Neural progenitor cell (in vitro differentiated cells): Measurements from ENCODE around the gene ITSN1. TPM values are rescaled to one million over a fixed set of nuclear protein-coding genes. Genes with fewer than 3 reads are reported as not detected.

ENCODE experiments used
- DNase-seq: peaks from one replicate; pipeline ENCODE4 v3.0.0-alpha.2; 2016; ENCODE audit warnings: low spot score
- H2AFZ ChIP-seq: fragments of 200-600 bp; sonication (generic); replicated peaks from 2 replicates; pipeline ENCODE4 v1.6.1; 2016; ENCODE audit warnings: antibody characterized with exemption
- H3F3A ChIP-seq: fragments of 200-600 bp; sonication (generic); 2 replicates; pipeline ENCODE4 v1.6.1; 2016; ENCODE audit warnings: antibody characterized with exemption, low read depth
- H3K27ac ChIP-seq: fragments of 200-600 bp; sonication (generic); 2 replicates; pipeline ENCODE4 v1.5.1; 2016; ENCODE audit warnings: mild to moderate bottlenecking
- H3K27me3 ChIP-seq: fragments of 200-600 bp; sonication (generic); 2 replicates; pipeline ENCODE4 v1.6.1; 2016; ENCODE audit warnings: mild to moderate bottlenecking, moderate library complexity
- H3K36me3 ChIP-seq: fragments of 200-600 bp; sonication (generic); 2 replicates; pipeline ENCODE4 v1.5.1; 2016
- H3K4me1 ChIP-seq: fragments of 200-600 bp; sonication (generic); 2 replicates; pipeline ENCODE4 v1.6.1; 2016; ENCODE audit warnings: mixed run types
- H3K4me2 ChIP-seq: fragments of 200-600 bp; sonication (generic); 2 replicates; pipeline ENCODE4 v1.6.1; 2016
- H3K4me3 ChIP-seq: fragments of 200-600 bp; sonication (generic); 2 replicates; pipeline ENCODE4 v1.5.1; 2016
- H3K79me2 ChIP-seq: fragments of 200-600 bp; sonication (generic); 2 replicates; pipeline ENCODE4 v1.6.1; 2016; ENCODE audit warnings: low read depth
- H3K9ac ChIP-seq: fragments of 200-600 bp; sonication (generic); 2 replicates; pipeline ENCODE4 v1.6.1; 2016
- H3K9me3 ChIP-seq: fragments of 200-600 bp; sonication (generic); 2 replicates; pipeline ENCODE4 v1.5.1; 2016; ENCODE audit warnings: low read depth
- H4K20me1 ChIP-seq: fragments of 200-600 bp; sonication (generic); 2 replicates; pipeline ENCODE4 v1.6.1; 2016; ENCODE audit warnings: low read depth
- H3K27ac Mint-ChIP-seq: 3 replicates; pipeline ENCODE4 v1.8.0; 2021; ENCODE audit warnings: mixed read lengths
- H3K27me3 Mint-ChIP-seq: 2 replicates; pipeline ENCODE4 v1.8.0; 2022; ENCODE audit warnings: low read depth, mild to moderate bottlenecking, inconsistent platforms, moderate library complexity, mixed read lengths; ENCODE audit not compliant: insufficient read depth
- H3K36me3 Mint-ChIP-seq: 3 replicates; pipeline ENCODE4 v1.8.0; 2021; ENCODE audit warnings: mixed read lengths
- H3K4me1 Mint-ChIP-seq: 3 replicates; pipeline ENCODE4 v1.8.0; 2021; ENCODE audit warnings: mixed read lengths
- H3K4me3 Mint-ChIP-seq: 3 replicates; pipeline ENCODE4 v1.8.0; 2021; ENCODE audit warnings: mild to moderate bottlenecking, moderate library complexity, mixed read lengths
- H3K9me3 Mint-ChIP-seq: 3 replicates; pipeline ENCODE4 v1.8.0; 2020; ENCODE audit warnings: mixed read lengths
- CTCF ChIP-seq: fragments of 200-600 bp; sonication (generic); IDR thresholded peaks from 2 replicates; pipeline ENCODE4 v1.5.1; 2017; ENCODE audit warnings: antibody characterized with exemption, mild to moderate bottlenecking
- EZH2 ChIP-seq: fragments of 200-600 bp; sonication (generic); IDR thresholded peaks from 2 replicates; pipeline ENCODE4 v1.6.1; 2017; ENCODE audit warnings: antibody characterized with exemption, mild to moderate bottlenecking, moderate library complexity
- EZH2phosphoT487 ChIP-seq: fragments of 200-600 bp; sonication (generic); IDR thresholded peaks from 2 replicates; pipeline ENCODE4 v1.6.1; 2017; ENCODE audit warnings: antibody characterized with exemption
- total RNA-seq: library from RNA; depleted of rRNA; stranded (reverse); fragments of >200 nt; gene quantifications from 2 replicates; pipeline ENCODE4 v1.2.3, GENCODE V29; 2015; ENCODE audit warnings: low replicate concordance

Gene ITSN1
- total RNA-seq, 1 donor from 2014 or later = 136 TPM

DNA sequence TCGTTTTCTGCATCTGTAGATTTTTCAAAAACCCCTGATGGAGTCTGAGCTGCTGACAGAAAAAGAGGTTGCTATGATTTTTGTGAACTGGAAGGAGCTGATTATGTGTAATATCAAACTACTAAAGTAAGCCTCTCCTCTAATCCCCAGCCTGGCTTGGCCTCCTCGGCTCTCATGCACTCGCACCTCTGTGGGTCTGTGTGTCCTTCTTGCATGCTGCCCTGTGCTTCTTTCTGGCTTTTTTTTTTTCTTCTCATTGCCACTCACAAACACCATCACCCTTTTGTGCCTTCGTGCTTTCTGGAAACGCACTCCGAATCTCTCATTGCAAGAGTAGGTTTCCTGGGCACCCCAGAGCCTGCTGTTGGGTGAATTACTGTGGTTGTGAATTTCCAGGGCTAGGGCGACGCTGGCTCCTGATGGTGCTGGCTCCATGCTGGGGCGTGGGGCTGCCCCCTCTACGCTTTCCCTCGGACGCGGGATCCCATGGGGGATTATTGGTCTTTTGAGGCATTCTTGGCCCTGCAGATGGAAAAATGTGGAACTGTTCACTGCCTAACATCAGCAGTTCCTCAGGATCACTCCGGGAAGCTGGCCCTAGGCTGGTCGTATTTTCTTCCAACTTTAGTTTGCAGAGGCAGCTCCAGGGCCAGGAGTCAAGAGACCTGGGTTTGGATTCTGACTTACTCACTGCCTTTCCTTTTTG lies 216.5 kb downstream of the ITSN1 start:
- H3K27me3 Mint-ChIP-seq = peaks cover 10% of the 10 kb centered on the region

GRCh38 chr21:33859373-33860102 lies 217.2 kb downstream of the ITSN1 start:
- Mint-ChIP-seq H3K27me3 (peaks cover 10% of the 10 kb centered on the region), H3K4me1 (peaks cover 17% of the 10 kb centered on the region), H3K27ac (no peak overlapping the region), H3K4me3 (no peak overlapping the region), H3K9me3 (no peaks in the 10 kb centered on the region), H3K36me3 (peaks cover 2% of the 10 kb centered on the region)
- Histone ChIP-seq H3K79me2 (no peaks in the 10 kb centered on the region), H3K4me3 (no peak overlapping the region), H3K9ac (no peak overlapping the region), H3K36me3 (no peaks in the 10 kb centered on the region), H3K9me3 (no peaks in the 10 kb centered on the region), H4K20me1 (no peaks in the 10 kb centered on the region), H3F3A (no peaks in the 10 kb centered on the region), H3K4me1 (peaks cover 14% of the 10 kb centered on the region), H3K4me2 (no peak overlapping the region), H2AFZ (no peak overlapping the region), H3K27ac (no peak overlapping the region), H3K27me3 (no peaks in the 10 kb centered on the region)
- TF ChIP-seq CTCF (no peak), EZH2phosphoT487 (no peak), EZH2 (no peak)
- DNase-seq = no peak

More for the DNA sequence above, 216.5 kb downstream of the ITSN1 start:
- Histone ChIP-seq H3K9ac (no peak overlapping the region), H3K27ac (no peak overlapping the region), H3F3A (no peaks in the 10 kb centered on the region), H3K9me3 (no peaks in the 10 kb centered on the region), H4K20me1 (no peaks in the 10 kb centered on the region), H3K79me2 (no peaks in the 10 kb centered on the region), H3K4me1 (peaks cover 14% of the 10 kb centered on the region), H3K4me2 (peak overlapping the region; percentile 56), H2AFZ (peak overlapping the region; percentile 76), H3K4me3 (no peak overlapping the region), H3K36me3 (no peaks in the 10 kb centered on the region), H3K27me3 (no peaks in the 10 kb centered on the region)
- no peak for TF ChIP-seq EZH2
- no peak for TF ChIP-seq CTCF
- no peak for TF ChIP-seq EZH2phosphoT487
- Mint-ChIP-seq H3K9me3 (no peaks in the 10 kb centered on the region), H3K4me1 (peaks cover 17% of the 10 kb centered on the region), H3K4me3 (no peak overlapping the region), H3K36me3 (peaks cover 2% of the 10 kb centered on the region), H3K27ac (peak overlapping the region; percentile 94)
- DNase-seq = no peak

- DNase-seq = no peak
- peaks cover 12% of the 10 kb centered on the region for H3K4me1 Mint-ChIP-seq
- H3K27ac ChIP-seq = no peak overlapping the region
- no peak for TF ChIP-seq CTCF
- TF ChIP-seq EZH2 = no peak
- no peak for TF ChIP-seq EZH2phosphoT487
- H3K4me3 ChIP-seq = no peak overlapping the region
- peaks cover 10% of the 10 kb centered on the region for H3K27me3 Mint-ChIP-seq
- peaks cover 14% of the 10 kb centered on the region for H3K4me1 ChIP-seq
- no peak overlapping the region for H3K4me2 ChIP-seq
- H3K79me2 ChIP-seq = no peaks in the 10 kb centered on the region
- H3K4me3 Mint-ChIP-seq = no peak overlapping the region
- no peak overlapping the region for H3K27ac Mint-ChIP-seq
- no peaks in the 10 kb centered on the region for H3K27me3 ChIP-seq
- H3K36me3 Mint-ChIP-seq = peaks cover under 1% of the 10 kb centered on the region
- no peak overlapping the region for H3K9ac ChIP-seq
- no peaks in the 10 kb centered on the region for H3K9me3 ChIP-seq
- no peaks in the 10 kb centered on the region for H4K20me1 ChIP-seq
- no peaks in the 10 kb centered on the region for H3F3A ChIP-seq
- H3K36me3 ChIP-seq = no peaks in the 10 kb centered on the region
- H2AFZ ChIP-seq = no peak overlapping the region
- H3K9me3 Mint-ChIP-seq = no peaks in the 10 kb centered on the region
Observed at GRCh38 chr21:33860332-33860879, 218.1 kb downstream of the ITSN1 start.
